ELF-1 (cell line): ENCODE data around the gene CMTM3.
"Not testable (repeated sequence)": the region's sequence is repeated elsewhere in the genome, so short reads cannot be mapped to it uniquely, and the experiment has no call there.

Experiments
- DNase-seq: peaks from one replicate; pipeline ENCODE4 v3.0.0-alpha.2; 2016; ENCODE audit warnings: low read depth, low spot score

CMTM3 gene

DNA sequence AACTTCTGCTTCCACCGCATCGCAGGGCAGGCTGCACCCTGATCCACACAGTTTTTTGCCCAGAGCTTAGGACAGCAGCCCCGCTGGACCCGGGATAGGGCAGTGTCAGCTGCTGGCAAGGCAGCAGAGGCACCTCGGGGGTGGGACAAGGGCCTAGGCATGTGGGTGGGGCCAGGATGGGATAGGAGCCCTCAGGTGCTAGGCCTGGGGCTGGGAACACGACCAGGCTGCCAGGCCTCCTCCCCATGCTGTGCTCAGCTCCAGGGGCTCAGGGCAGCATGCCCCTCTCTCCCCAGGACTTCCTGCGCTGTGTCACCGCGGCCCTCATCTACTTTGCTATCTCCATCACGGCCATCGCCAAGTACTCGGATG, 4.6 kb downstream of the CMTM3 start:
- no peak for DNase-seq

- DNase-seq: no peak
These were observed 5.8 kb downstream of the CMTM3 start for GRCh38 chr16:66610111-66610820.

DNA sequence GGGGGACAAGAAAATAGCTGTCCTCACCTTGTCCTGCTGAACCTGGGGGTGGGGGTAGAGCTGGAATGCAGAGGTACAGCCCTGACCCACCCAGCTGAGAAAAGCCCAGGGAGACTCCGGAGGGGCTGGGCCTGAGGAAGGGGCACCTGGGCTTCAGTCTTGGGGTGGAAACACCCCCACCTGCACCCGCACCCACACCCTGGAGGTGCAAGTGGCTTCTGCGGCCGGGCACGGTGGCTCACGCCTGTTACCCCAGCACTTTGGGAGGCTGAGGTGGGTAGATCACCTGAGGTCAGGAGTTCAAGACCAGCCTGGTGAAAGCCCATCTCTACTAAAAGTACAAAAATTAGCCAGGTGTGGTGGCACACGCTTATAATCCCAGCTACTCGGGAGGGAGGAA, 7.4 kb downstream of the CMTM3 start:
- not testable (repeated sequence) for DNase-seq

DNA sequence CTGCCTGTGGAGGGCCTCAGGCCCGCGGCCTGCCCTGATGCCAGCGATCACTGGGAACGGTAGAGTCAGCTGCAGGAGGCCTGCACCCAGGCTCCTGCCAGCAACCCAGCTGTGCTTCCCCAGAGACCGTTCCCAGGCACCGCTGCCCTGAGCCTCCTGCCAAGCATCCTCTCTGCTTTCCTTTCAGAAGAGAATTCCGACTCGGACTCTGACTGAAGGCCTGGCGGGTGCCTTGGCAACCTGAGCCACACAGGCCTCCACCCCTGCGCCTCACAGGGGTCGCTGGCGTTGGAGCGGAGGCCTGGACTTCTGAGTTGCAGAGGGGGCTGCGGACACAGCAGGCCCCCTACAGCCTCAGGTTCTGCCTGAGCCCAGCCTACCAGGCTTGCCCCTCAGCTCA, 7.9 kb downstream of the CMTM3 start:
- no peak for DNase-seq

GRCh38 chr16:66614161-66614802, 9.8 kb downstream of the CMTM3 start:
- DNase-seq: peak; percentile 66

DNA sequence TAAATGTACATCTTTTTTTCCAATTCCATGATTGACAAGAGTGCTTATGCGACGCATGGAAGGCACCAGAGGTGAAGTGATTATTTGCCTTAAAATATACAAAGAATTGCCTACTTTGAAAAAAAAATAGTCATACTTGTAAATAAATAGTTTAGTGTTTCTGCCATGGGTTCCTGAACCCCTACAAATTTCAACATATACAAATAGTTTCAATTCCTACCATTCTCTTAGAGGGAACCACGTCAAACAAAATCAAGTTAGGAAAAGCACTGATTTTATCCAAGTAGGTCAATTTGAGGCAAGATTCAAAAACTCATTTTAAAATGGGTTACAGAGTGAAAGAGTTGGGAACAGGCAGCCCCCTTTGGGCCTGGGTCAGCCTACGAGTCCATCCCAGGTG, 11.7 kb downstream of the CMTM3 start:
- no peak for DNase-seq

GRCh38 chr16:66616592-66616991, 12.1 kb downstream of the CMTM3 start:
- no peak for DNase-seq

DNA sequence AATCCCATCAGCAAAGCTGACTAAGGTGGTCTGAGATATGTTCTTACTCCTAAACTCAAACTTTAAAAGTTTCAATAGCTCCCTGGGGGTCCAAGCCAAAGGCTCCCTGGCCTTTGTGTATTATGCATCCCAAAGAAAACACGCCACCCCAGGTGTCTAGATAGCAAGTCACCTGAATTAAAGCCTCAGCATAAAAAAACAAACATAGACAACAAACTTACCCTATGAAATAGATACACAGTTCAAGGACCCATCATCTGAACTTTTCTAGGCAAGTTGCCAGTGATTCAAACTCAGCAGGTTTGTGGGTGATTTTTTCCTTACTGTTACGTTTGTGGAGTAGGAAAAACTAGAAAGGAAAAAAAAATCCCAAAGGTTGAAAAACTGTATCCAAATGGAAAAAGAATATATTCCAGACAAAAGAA, 12.5 kb downstream of the CMTM3 start:
- DNase-seq: no peak

DNA sequence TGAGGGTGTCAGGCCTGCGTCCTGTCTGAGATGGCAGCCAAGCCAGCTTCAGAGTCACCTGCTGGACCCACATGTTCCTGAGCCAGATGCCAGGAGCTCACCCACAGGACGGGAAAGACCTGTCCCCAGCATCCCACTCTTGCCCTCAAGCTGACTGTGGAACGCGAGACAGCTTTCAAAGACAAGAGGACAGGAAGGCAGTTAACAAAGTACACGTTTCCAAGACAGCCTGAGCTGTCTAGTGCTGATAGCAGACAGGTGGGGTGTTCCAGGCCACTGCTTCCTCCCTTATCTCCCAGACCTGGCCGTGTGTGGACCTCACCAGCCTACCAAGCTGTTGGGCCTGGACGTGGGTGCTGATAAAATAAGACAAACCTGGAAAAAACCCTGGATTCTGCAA, 13.2 kb downstream of the CMTM3 start:
- peak; percentile 56 for DNase-seq

GRCh38 chr16:66618588-66619375, 14.3 kb downstream of the CMTM3 start:
- no peak for DNase-seq

DNA sequence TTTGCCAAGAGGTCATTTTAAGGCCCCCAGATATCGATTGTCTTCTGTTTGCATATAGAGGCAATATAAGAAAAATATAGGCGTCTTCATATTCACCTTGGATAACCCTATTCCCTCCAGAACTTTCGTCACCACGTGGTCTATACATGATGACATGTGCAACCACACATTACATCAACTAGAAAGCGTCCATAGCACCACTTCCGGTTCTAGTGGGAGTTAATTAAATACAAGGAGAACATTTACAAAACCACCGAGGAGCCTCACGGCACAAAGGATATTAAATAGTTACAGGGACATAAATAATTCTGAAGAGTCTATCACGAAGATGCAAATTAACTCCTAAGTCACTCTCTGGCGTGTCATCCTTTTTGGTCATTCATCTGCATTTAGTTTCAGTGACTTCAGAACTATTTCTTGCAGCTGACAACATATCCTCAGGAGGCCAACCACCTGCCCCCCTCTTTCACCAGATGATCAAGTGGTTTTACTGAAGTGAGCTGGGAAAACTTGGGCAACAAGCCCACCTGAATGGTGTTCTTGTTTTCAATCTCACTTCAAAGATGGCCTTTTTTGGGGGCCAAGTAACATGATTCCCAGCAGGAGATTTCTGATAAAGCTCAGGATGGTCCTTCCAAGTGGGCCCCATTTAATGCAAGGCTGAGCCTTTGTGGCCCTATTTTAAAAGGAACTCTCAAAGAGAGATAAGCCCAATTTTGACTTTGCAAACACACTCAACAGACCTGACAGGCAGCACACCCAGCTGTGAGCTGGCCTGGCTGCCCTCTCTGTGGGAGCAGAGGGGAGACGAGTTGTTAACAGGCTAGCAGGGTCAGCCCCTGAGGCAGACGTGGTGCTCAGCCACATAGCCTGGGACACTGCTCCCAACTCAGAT, 15.3 kb downstream of the CMTM3 start:
- peak; percentile 56 for DNase-seq

- no peak for DNase-seq
These were observed 15.9 kb downstream of the CMTM3 start for GRCh38 chr16:66620429-66620795.

DNA sequence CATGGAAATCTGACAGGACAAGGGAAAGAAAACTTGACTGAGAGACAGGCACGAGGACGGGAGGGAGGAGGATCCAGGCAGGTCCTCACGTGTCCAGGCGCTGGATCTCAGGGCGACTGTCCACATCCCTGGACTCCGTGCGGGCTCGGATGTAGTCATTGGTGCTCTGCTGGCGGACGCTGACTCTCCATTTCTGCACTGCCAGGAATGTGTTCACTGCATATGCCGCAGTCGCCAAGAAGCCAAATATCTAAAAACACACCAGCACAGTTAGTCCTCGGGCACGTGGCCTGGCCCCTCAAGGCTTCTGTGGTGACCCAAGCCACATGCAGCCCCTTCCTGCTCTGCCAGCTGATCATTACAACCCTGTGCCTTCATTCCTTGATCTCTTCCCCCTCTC, 17.5 kb downstream of the CMTM3 start:
- no peak for DNase-seq

DNA sequence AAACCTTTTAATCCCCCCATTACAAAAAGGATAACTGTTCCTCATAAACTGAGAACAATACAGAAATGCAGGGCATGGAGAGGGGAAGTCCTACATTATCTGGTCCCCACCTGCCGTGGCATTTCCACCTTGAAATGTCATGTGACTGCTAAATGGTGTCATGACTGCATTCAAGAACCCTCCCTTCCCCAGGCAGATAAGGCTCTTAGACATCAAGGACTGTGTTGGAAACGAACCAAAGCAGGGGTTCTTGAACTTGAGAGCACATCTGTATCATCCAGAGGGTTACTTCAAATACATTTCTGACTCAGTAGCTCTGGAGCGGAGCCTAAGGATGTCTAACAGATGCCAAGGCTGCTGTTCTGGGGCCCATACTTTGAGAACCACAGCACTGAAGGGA, 18.4 kb downstream of the CMTM3 start:
- no peak for DNase-seq

- no peak for DNase-seq
These were observed 19.3 kb downstream of the CMTM3 start for GRCh38 chr16:66623755-66624154.

DNA sequence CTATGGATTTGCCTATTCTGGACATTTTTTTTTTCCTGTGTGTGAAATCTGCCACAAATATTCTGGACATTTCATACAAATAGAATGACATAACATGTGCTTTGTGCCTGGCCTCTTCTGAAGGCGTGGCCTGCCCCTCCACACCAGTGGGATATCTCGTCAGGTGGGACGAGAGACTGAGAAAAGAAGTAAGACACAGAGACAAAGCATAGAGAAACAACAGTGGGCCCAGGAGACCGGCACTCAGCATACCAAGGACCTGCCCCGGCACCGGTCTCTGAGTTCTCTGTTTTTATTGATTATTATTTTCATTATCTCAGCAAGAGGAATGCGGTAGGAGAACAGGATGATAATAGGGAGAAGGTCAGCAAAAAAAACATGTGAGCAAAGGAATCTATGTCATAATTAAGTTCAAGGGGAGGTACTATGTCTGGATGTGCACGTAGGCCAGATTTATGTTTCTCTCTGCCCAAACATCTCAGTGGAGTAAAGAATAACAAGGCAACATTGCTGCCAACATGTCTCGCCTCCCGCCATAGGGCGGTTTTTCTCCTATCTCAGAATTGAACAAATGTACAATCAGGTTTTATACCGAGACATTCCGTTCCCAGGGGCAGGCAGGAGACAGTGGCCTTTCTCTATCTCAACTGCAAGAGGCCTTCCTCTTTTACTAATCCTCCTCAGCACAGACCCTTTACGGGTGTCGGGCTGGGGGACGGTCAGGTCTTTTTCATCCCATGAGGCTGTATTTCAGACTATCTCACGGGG, 23.3 kb downstream of the CMTM3 start:
- not testable (repeated sequence) for DNase-seq

DNA sequence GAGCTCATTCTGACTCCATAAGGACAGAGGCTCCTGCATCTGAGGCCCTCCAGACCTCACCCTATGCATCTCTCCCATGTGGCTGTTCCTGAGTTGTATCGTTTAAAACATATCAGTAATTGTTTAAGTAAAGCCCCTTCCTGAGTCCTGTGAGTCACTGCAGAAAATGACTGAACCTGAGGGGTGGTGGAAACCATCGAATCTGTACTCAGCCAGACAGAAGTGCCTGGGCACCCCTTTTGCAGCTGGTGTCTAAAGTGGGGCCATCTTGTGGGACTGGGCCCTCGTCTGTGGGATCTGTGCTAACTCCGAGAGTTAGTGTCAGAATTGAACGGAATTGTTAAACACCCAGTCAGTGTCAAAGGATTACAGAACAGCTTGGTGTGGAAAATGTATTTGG, 25.4 kb downstream of the CMTM3 start:
- no peak for DNase-seq

DNA sequence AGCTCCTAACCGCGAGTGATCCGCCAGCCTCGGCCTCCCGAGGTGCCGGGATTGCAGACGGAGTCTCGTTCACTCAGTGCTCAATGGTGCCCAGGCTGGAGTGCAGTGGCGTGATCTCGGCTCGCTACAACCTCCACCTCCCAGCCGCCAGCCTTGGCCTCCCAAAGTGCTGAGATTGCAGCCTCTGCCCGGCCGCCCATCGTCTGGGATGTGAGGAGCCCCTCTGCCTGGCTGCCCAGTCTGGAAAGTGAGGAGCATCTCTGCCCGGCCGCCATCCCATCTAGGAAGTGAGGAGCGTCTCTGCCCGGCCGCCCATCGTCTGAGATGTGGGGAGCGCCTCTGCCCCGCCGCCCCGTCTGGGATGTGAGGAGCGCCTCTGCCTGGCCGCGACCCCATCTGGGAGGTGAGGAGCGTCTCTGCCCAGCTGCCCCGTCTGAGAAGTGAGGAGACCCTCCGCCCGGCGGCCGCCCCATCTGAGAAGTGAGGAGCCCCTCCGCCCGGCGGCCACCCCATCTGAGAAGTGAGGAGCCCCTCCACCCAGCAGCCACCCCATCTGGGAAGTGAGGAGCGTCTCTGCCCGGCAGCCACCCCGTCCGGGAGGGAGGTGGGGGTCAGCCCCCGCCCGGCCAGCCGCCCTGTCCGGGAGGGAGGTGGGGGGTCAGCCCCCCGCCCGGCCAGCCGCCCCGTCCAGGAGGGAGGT, 26.2 kb downstream of the CMTM3 start:
- not testable (repeated sequence) for DNase-seq

DNA sequence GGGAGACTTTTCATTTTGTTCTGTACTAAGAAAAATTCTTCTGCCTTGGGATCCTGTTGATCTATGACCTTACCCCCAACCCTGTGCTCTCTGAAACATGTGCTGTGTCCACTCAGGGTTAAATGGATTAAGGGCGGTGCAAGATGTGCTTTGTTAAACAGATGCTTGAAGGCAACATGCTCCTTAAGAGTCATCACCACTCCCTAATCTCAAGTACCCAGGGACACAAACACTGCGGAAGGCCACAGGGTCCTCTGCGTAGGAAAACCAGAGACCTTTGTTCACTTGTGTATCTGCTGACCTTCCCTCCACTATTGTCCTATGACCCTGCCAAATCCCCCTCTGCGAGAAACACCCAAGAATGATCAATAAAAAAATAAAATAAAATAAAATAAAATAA, 27.1 kb downstream of the CMTM3 start:
- DNase-seq: not testable (repeated sequence)

DNA sequence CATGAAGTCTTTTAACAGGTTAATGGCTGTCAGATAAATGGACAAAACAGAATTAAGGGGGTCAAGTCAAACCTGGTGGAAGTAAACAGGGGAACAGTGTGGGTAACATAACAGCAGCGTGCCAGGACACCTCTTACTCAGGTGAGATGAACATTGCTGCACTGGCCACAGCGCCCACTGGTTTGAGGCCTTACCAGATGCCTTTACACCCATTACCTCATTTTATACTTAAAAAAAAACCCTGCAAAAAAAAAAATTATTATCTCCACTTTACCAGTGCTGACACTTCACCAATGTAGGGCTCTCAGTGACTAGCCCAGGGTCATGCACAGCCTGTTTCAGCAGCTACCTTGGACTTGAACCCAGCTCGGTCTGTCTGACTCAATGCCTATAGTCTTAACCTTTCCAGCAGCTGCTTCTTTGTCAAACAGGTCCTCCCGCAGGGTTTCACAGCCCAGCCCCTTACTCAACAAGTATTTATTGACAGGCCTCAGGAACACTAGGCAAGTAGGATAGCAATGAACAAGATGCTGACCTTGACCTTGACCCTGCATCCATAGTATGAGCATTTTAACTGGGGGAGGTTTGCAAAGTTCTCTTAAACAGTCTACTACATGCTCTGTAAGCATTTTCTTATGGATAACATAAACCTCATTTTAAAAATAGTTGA, 30.2 kb downstream of the CMTM3 start:
- no peak for DNase-seq
